SH-SY5Y (cell line): ENCODE data around the gene SREBF2.

Experiments used
- GATA2 ChIP-seq: IDR thresholded peaks from 2 replicates; pipeline ENCODE4 v1.6.1; 2011; ENCODE audit warnings: mild to moderate bottlenecking, low read depth, low read length
- GATA3 ChIP-seq: IDR thresholded peaks from 2 replicates; pipeline ENCODE4 v1.6.1; 2011; ENCODE audit warnings: low read depth, mild to moderate bottlenecking, low read length, moderate library complexity

- TF ChIP-seq GATA2 (no peak), GATA3 (no peak)
Observed at GRCh38 chr22:41819257-41819656, 13.6 kb upstream of the SREBF2 start.
